NK-92 (cell line): ENCODE data around the gene LOXL3.

Experiments
- DNase-seq: peaks from one replicate; lab custom pipeline; 2025; ENCODE audit not compliant: unreplicated experiment; lab: John Stamatoyannopoulos, UW

The LOXL3 gene

GRCh38 chr2:74510272-74510671 is 43.5 kb downstream of the LOXL3 start:
- no peak for DNase-seq

- no peak for DNase-seq
These were observed 45.7 kb downstream of the LOXL3 start for GRCh38 chr2:74507926-74508520.

GRCh38 chr2:74507145-74507925 is 46.4 kb downstream of the LOXL3 start, which contains the start of gene PCGF1:
PCGF1 (minus strand) TSS chr2:74507695; CDS start chr2:74507668, 27 bp downstream.
- DNase-seq, result peak; percentile 80

- DNase-seq, result no peak
These were observed 48.1 kb downstream of the LOXL3 start for GRCh38 chr2:74505448-74506246.

- DNase-seq, result no peak
These were observed 49.2 kb downstream of the LOXL3 start for GRCh38 chr2:74504591-74504990.

GRCh38 chr2:74503506-74504475 is 50.0 kb downstream of the LOXL3 start:
- DNase-seq, result no peak

GRCh38 chr2:74502720-74503505 is 50.8 kb downstream of the LOXL3 start:
- no peak for DNase-seq

- DNase-seq, result no peak
These were observed 51.5 kb downstream of the LOXL3 start for GRCh38 chr2:74502147-74502719.

- DNase-seq, result no peak
These were observed 52.2 kb downstream of the LOXL3 start for GRCh38 chr2:74501335-74502071.

GRCh38 chr2:74500578-74500946 is 53.2 kb downstream of the LOXL3 start:
- no peak for DNase-seq

- no peak for DNase-seq
These were observed 53.7 kb downstream of the LOXL3 start for GRCh38 chr2:74499940-74500577.

- no peak for DNase-seq
These were observed 54.3 kb downstream of the LOXL3 start, which contains the start of gene LBX2 for GRCh38 chr2:74499267-74499939. LBX2 (minus strand) TSS chr2:74499603; CDS start chr2:74499537, 66 bp downstream.

GRCh38 chr2:74498500-74499266 is 55.1 kb downstream of the LOXL3 start:
- no peak for DNase-seq

GRCh38 chr2:74497777-74498499 is 55.8 kb downstream of the LOXL3 start:
- DNase-seq, result no peak

- no peak for DNase-seq
These were observed 56.6 kb downstream of the LOXL3 start for GRCh38 chr2:74496997-74497776.

GRCh38 chr2:74495440-74495839 is 58.3 kb downstream of the LOXL3 start:
- no peak for DNase-seq
